GM12878 (cell line): Measurements from ENCODE around the gene AGK. TPM values are rescaled to one million over a fixed set of nuclear protein-coding genes. Genes with fewer than 3 reads are reported as not detected.

Source experiments
- ATAC-seq: fragments of 200-7000 bp; cut with Tn5 transposase; 3 replicates; pipeline ENCODE4 v1.9.1; 2020; ENCODE audit warnings: mild to moderate bottlenecking, moderate library complexity
- BruUV-seq: library from RNA; stranded (reverse); fragments of 400-500 nt; replicated peaks from 2 replicates; lab custom pipeline; 2021; lab: Mats Ljungman, UMichigan
- CTCF ChIA-PET: fragments of 300-600 bp; sonication (Branson Sonifier 250); formaldehyde crosslinking; extraction: SDS; loops from one replicate; lab custom pipeline; 2021; ENCODE audit warnings: inconsistent platforms; lab: Yijun Ruan, JAX
- POLR2A ChIA-PET: fragments of 350-600 bp; formaldehyde crosslinking; extraction: SDS; loops from one replicate; lab custom pipeline; 2021; ENCODE audit warnings: inconsistent platforms; lab: Charles Lee
- RAD21 ChIA-PET: fragments of 300-600 bp; sonication (Branson Sonifier 250); formaldehyde crosslinking; loops from one replicate; lab custom pipeline; 2023; ENCODE audit warnings: antibody characterized with exemption; ENCODE audit not compliant: unreplicated experiment; lab: Charles Lee
- SMC1A ChIA-PET: fragments of 300-600 bp; sonication (Branson Sonifier 250); formaldehyde crosslinking; loops from one replicate; lab custom pipeline; 2023; ENCODE audit not compliant: unreplicated experiment, uncharacterized antibody; lab: Charles Lee
- DNase-seq: peaks from one replicate; pipeline ENCODE4 v3.0.0-alpha.2; 2011; ENCODE audit warnings: low read depth, low spot score
- FAIRE-seq: peaks from 3 replicates; lab custom pipeline; 2011; peaks lifted over from hg19 to GRCh38; lab: Jason Lieb, UNC
- H2AFZ ChIP-seq: 2 replicates; pipeline ENCODE4 v1.6.0; 2011; ENCODE audit warnings: low read depth, low read length, control low read depth; ENCODE audit not compliant: control insufficient read depth
- H3K27ac ChIP-seq: 2 replicates; pipeline ENCODE4 v1.5.1; 2011; ENCODE audit warnings: control low read depth; ENCODE audit not compliant: control insufficient read depth, insufficient read depth
- H3K27me3 ChIP-seq, 2 experiments: replicated peaks in 1 of 2; 2 replicates each; pipeline versions ENCODE4 v1.6.0 to v1.6.1; 2011; ENCODE audit warnings: low read length in 1 of 2; ENCODE audit not compliant: control insufficient read depth in 2 of 2, insufficient read depth in 2 of 2
- H3K36me3 ChIP-seq, 2 experiments: 2 replicates each; pipeline ENCODE4 v1.5.1; 2011; ENCODE audit warnings: low read length in 1 of 2; ENCODE audit not compliant: control insufficient read depth in 2 of 2, insufficient read depth in 2 of 2
- H3K4me1 ChIP-seq: 2 replicates; pipeline ENCODE4 v1.6.1; 2011; ENCODE audit warnings: mild to moderate bottlenecking, low read length, moderate library complexity, mixed read lengths; ENCODE audit not compliant: control insufficient read depth, insufficient read depth
- H3K4me2 ChIP-seq: 2 replicates; pipeline ENCODE4 v1.6.0; 2011; ENCODE audit warnings: control low read depth; ENCODE audit not compliant: control insufficient read depth, insufficient read depth
- H3K4me3 ChIP-seq: fragments of 200-600 bp; sonication (generic); 2 replicates; pipeline ENCODE4 v1.5.1; 2016
- H3K79me2 ChIP-seq: 2 replicates; pipeline ENCODE4 v1.6.0; 2011; ENCODE audit warnings: low read length; ENCODE audit not compliant: control insufficient read depth, insufficient read depth
- H3K9ac ChIP-seq: 2 replicates; pipeline ENCODE4 v1.8.0; 2011; ENCODE audit warnings: low read length, control low read depth, mixed read lengths; ENCODE audit not compliant: control insufficient read depth, insufficient read depth
- H3K9me3 ChIP-seq: replicated peaks from 3 replicates; pipeline ENCODE4 v1.5.1; 2011; ENCODE audit warnings: mild to moderate bottlenecking, low read length; ENCODE audit not compliant: control insufficient read depth, insufficient read depth
- H4K20me1 ChIP-seq: 2 replicates; pipeline ENCODE4 v1.6.0; 2011; ENCODE audit not compliant: control insufficient read depth, insufficient read depth
- CBX5 ChIP-seq: sonication (generic); IDR thresholded peaks from 2 replicates; pipeline ENCODE4 v1.6.1; 2016; ENCODE audit warnings: low read depth, moderate library complexity, mild to moderate bottlenecking, inconsistent platforms
- GABPA ChIP-seq: IDR thresholded peaks from 2 replicates; pipeline ENCODE4 v1.6.1; 2014; ENCODE audit warnings: antibody characterized with exemption, low read depth, mild to moderate bottlenecking, inconsistent platforms
- PAX5 ChIP-seq: IDR thresholded peaks from 2 replicates; pipeline ENCODE4 v1.6.1; 2011; ENCODE audit warnings: low read depth, low read length, borderline replicate concordance
- RAD21 ChIP-seq: IDR thresholded peaks from 2 replicates; pipeline ENCODE4 v1.6.1; 2011; ENCODE audit warnings: mild to moderate bottlenecking, low read depth, low read length, moderate library complexity; ENCODE audit not compliant: insufficient read depth
- RBBP5 ChIP-seq: fragments of 200-600 bp; sonication (generic); conservative IDR thresholded peaks from 2 replicates; pipeline ENCODE4 v1.6.1; 2016
- REST ChIP-seq: IDR thresholded peaks from 2 replicates; pipeline ENCODE4 v1.6.1; 2012; ENCODE audit warnings: mild to moderate bottlenecking, low read depth, low read length
- WGBS: methylation state at CpG from one replicate; pipeline ENCODE4 v1.1.6; 2016; ENCODE audit warnings: low lambda C conversion rate; ENCODE audit not compliant: insufficient replicate concordance, insufficient coverage; ENCODE audit errors: missing lambda C conversion rate; 5-methylcytosine and 5-hydroxymethylcytosine counted together
- in situ Hi-C: fragments of 300-500 bp; cut with MboI; formaldehyde crosslinking; loops from 9 replicates; pipeline ENCODE4 v1.14.3; 2018; ENCODE audit warnings: mixed read lengths
- intact Hi-C: fragments of 100-400 bp; cut with micrococcal nuclease; formaldehyde crosslinking; loops from one replicate; pipeline ENCODE4 v1.14.2; 2022; ENCODE audit not compliant: unreplicated experiment
- polyA plus RNA-seq, 11 experiments: library from polyadenylated mRNA; depleted of rRNA in 4 of 11; unstranded in 6 of 11; stranded (reverse) in 5 of 11; fragments of >200 nt; fragmentation: Nextera tagmentation in 4 of 11; fragmentation: Illumina TruSeq in 1 of 11; extraction: Ambion mirVana in 4 of 11; extraction: Trizol in 1 of 11; gene quantifications; 1 replicate in 1 of 11; 2 replicates in 10 of 11; pipeline versions ENCODE4 v1.2.1 to v1.2.3, GENCODE V29; 2011 to 2016; ENCODE audit warnings: inconsistent platforms in 2 of 11, missing spikeins in 2 of 11, low read depth in 1 of 11
- total RNA-seq, 4 experiments: library from RNA; depleted of rRNA in 3 of 4; stranded (reverse); fragments of >200 nt in 3 of 4; fragmentation: Illumina TruSeq in 1 of 4; extraction: Trizol in 1 of 4; gene quantifications; 2 replicates each; pipeline versions ENCODE4 v1.2.1 to v1.2.3, GENCODE V29; 2013 to 2021

The AGK gene
- total and polyA plus RNA-seq, 10 of the 15 experiments (the other 5 are each of a cell fraction or from before 2014, with no cell fraction given) = 32.5 to 85.6 (median 47.8) TPM

DNA sequence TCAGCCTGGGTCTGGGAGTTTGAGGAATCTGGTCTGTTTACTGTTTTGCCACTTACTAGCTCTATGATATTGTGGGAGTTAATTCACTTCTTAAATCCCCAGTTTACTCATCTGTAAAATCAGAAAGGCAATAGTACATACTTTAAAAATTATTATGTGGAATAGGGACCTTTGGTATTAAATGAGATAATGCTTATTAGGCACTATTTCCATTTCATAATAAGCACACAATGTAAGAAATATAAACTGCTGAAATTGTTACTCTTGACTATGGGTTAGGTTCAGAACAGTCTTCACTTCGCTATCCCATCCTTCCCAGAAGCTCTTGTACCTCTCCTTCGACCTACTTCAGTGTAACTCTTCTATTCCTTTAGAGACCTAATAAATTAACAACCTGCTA lies 47.2 kb downstream of the AGK start:
- Histone ChIP-seq H3K79me2 (no peaks in the 10 kb centered on the region), H3K4me2 (no peak overlapping the region), H3K27me3 (no peaks in the 10 kb centered on the region), H3K36me3 (peaks cover 0 to 4% of the 10 kb centered on the region in 2 experiments; a peak in 2 of 4 replicates), H3K27ac (no peak overlapping the region), H3K4me3 (no peak overlapping the region), H3K4me1 (no peaks in the 10 kb centered on the region; the same call in 1 of the 2 replicates), H4K20me1 (no peaks in the 10 kb centered on the region)
- WGBS = 85% methylated on average over 2 of the region's 2 CpGs
- ChIA-PET SMC1A (interaction anchor here (1.0 to 1.4 kb wide), 4 partner anchors 13 to 51 kb away, joined by 3 to 4 read pairs (median 4); no protein-coding TSS in a partner anchor), POLR2A (no interaction called here), CTCF (interaction anchor here (1.1 to 1.5 kb wide), 3 partner anchors 10 to 56 kb away, joined by 3 to 4 read pairs (median 4); no protein-coding TSS in a partner anchor), RAD21 (no interaction called here)
- BruUV-seq = no TSS peak
- in situ Hi-C loops = no loop called here
- intact Hi-C loops = loop anchor here (5.0 kb wide), 1 partner anchor 41 kb away; no protein-coding TSS in a partner anchor
- no peak for FAIRE-seq
- no peak for TF ChIP-seq GABPA
- TF ChIP-seq RAD21 = no peak
- TF ChIP-seq PAX5 = no peak
- no peak for TF ChIP-seq RBBP5
- TF ChIP-seq CBX5 = no peak
- TF ChIP-seq REST = no peak
- TF ChIP-seq, all 136 proteins: peak for 0
- ATAC-seq = no peak
- Histone ChIP-seq H3K9ac (no peak overlapping the region), H2AFZ (no peak overlapping the region), H3K9me3 (no peaks in the 10 kb centered on the region)
- no peak for DNase-seq
